GM12874 (cell line): ENCODE results near the gene IGSF5.

ENCODE experiments used
- TF ChIP-seq, protein P1 (sequence below): IDR thresholded peaks from 2 replicates; pipeline ENCODE4 v1.5.1; 2011; ENCODE audit warnings: low read depth, mild to moderate bottlenecking, control low read depth, low read length, moderate library complexity; ENCODE audit not compliant: insufficient read depth

IGSF5 gene

DNA sequence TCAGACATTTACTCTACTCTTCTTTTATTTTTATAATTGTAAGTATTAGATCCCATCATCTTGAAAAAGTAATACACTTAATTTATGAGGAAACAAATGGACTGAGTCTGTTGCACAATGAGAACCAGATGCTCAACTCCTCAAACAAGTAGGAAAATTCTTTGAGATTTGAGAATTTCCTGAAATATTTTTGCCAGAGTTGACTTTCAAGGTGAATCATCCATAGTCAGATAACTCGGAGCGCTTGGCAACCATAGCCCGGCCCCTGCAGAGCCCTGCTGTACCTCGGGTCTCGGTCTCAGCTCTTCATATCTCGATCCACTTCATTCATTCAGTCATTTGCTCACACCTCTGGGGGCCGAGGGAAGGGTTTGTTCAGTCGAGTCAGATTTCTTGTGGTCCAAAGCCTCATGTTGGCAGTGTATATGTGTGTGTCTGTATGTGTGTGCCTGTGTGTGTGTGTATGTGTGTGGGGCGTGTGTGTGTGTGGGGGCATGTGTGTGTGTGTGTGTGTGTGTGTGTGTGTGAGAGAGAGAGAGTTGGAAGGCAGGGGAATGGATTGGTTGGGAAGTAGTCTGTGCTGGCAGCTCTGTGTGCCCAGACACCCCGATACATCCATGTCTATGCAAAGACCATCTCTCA, 104.2 kb downstream of the IGSF5 start:
- TF ChIP-seq, protein P1, sequence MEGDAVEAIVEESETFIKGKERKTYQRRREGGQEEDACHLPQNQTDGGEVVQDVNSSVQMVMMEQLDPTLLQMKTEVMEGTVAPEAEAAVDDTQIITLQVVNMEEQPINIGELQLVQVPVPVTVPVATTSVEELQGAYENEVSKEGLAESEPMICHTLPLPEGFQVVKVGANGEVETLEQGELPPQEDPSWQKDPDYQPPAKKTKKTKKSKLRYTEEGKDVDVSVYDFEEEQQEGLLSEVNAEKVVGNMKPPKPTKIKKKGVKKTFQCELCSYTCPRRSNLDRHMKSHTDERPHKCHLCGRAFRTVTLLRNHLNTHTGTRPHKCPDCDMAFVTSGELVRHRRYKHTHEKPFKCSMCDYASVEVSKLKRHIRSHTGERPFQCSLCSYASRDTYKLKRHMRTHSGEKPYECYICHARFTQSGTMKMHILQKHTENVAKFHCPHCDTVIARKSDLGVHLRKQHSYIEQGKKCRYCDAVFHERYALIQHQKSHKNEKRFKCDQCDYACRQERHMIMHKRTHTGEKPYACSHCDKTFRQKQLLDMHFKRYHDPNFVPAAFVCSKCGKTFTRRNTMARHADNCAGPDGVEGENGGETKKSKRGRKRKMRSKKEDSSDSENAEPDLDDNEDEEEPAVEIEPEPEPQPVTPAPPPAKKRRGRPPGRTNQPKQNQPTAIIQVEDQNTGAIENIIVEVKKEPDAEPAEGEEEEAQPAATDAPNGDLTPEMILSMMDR: no peak

DNA sequence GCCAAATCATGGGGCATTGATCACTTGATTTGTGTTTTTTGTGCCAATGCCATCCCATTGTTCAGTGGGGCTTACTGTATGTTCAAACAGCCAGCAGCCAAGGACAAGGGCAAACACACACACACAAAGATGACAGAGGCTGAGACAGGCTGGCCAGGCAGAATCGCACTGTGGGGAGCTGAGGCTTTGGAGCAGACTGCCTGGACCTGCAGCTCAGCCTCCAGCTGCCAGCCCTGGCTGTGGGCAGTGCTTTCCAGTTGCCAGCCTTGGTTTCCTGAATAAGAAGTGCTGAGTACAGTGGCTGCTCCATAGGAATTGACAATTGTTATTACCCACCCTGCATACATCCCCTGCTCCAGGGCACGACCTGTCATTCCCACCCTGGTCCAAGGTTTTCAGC, 105.3 kb downstream of the IGSF5 start:
- TF ChIP-seq, protein P1: no peak

DNA sequence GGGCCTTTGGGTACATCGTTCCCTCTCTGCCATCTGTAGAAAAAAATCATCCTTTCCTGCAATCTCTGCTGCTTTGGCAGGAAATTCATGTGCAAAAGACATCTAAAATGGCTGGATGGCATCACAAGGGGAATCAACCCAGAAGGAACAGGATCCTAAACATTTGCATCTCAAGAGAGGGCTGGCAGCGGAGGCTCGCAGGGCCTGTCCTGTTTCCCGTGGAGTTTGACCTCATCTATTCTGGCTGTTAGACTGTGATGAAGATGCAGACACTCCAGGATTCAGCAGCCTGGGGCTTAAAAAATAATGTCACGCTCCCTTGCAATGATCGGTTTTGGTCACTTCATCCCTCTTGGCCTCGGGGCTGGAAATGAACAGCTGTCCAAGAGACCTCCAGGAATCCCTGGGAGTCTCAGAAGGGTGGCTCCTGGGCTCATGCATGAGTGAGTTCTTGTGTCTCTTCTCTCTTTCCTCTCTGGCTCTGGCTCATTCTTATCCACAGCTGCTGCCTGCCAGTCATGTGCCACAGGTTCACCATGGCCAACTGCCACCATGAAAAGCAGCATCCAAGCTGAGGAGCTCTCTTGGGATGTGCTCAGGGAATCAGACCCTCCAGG, 106.1 kb downstream of the IGSF5 start:
- TF ChIP-seq, protein P1: no peak
